GM19238 (cell line): ENCODE results near the gene SYDE2.
A peak's percentile ranks its signal among the peaks of the same experiment; 100 is the strongest.
"Not testable (repeated sequence)": the region's sequence is repeated elsewhere in the genome, so short reads cannot be mapped to it uniquely, and the experiment has no call there.

Experiments
- DNase-seq: peaks from one replicate; pipeline ENCODE4 v3.0.0; 2011; ENCODE audit warnings: low spot score; ENCODE audit not compliant: insufficient read length

The SYDE2 gene

GRCh38 chr1:85200463-85201339, at the start of gene SYDE2:
Gene SYDE2 (minus strand): TSS chr1:85201016. CDS start chr1:85200996, 20 bp downstream.
- peak; percentile 53 for DNase-seq

GRCh38 chr1:85249042-85249441, 48.2 kb upstream of the SYDE2 start:
- DNase-seq, result not testable (repeated sequence)

GRCh38 chr1:85245891-85246290, 45.1 kb upstream of the SYDE2 start:
- no peak for DNase-seq

GRCh38 chr1:85245456-85245855, 44.6 kb upstream of the SYDE2 start:
- DNase-seq, result no peak

- no peak for DNase-seq
Measured at GRCh38 chr1:85244271-85245061, 43.6 kb upstream of the SYDE2 start.

- no peak for DNase-seq
Measured at GRCh38 chr1:85243372-85243771, 42.6 kb upstream of the SYDE2 start.

- no peak for DNase-seq
Measured at GRCh38 chr1:85240643-85241042, 39.8 kb upstream of the SYDE2 start.

GRCh38 chr1:85240174-85240601, 39.4 kb upstream of the SYDE2 start:
- no peak for DNase-seq

- no peak for DNase-seq
Measured at GRCh38 chr1:85237613-85238012, 36.8 kb upstream of the SYDE2 start.

- no peak for DNase-seq
Measured at GRCh38 chr1:85230305-85230977, 29.6 kb upstream of the SYDE2 start.

- no peak for DNase-seq
Measured at GRCh38 chr1:85229574-85230097, 28.8 kb upstream of the SYDE2 start.

GRCh38 chr1:85228972-85229371, 28.2 kb upstream of the SYDE2 start:
- DNase-seq, result no peak

GRCh38 chr1:85225624-85226380, 25.0 kb upstream of the SYDE2 start:
- DNase-seq, result no peak

GRCh38 chr1:85224734-85225623, 24.2 kb upstream of the SYDE2 start:
- no peak for DNase-seq

- no peak for DNase-seq
Measured at GRCh38 chr1:85224295-85224694, 23.5 kb upstream of the SYDE2 start.

GRCh38 chr1:85223334-85223733, 22.5 kb upstream of the SYDE2 start:
- DNase-seq, result no peak

- DNase-seq, result no peak
Measured at GRCh38 chr1:85220756-85221201, 20.0 kb upstream of the SYDE2 start.

- no peak for DNase-seq
Measured at GRCh38 chr1:85219853-85220610, 19.2 kb upstream of the SYDE2 start.

GRCh38 chr1:85216697-85217096, 15.9 kb upstream of the SYDE2 start:
- no peak for DNase-seq
